ENCODE measurements around the gene TWIST2. TPM values are rescaled to one million over a fixed set of nuclear protein-coding genes. Genes with fewer than 3 reads are reported as not detected.

Gene TWIST2
- total RNA-seq, 1 experiment from 2014 or later = not detected

GRCh38 chr2:238910751-238911351, 63.0 kb downstream of the TWIST2 start:
- H3K27me3 ChIP-seq (replicated peaks; ENCODE audit: insufficient read depth, low read depth, low read length, poor library complexity) = peaks cover 6% of the 10 kb centered on the region
- no peak overlapping the region for H3K27ac ChIP-seq (ENCODE audit: low read depth, low read length, poor library complexity, severe bottlenecking)
- no peak overlapping the region for H3K4me3 ChIP-seq (ENCODE audit: low read depth, low read length, poor library complexity, severe bottlenecking)
- CTCF ChIA-PET = no interaction called here
- no peaks in the 10 kb centered on the region for H3K9me3 ChIP-seq (ENCODE audit: low read depth, low read length, poor library complexity, severe bottlenecking)
- BruUV-seq (replicated peaks) = no TSS peak
- DNase-seq (ENCODE audit: low spot score) = no peak
- intact Hi-C loops (cut with micrococcal nuclease; ENCODE audit: unreplicated experiment) = no loop called here
- H3K4me1 ChIP-seq (ENCODE audit: insufficient read depth, low read length, poor library complexity, severe bottlenecking) = no peaks in the 10 kb centered on the region
- POLR2A ChIA-PET (ENCODE audit: low non-redundant PET) = no interaction called here
- TF ChIP-seq EZH2 (IDR thresholded peaks at IDR 0.05; ENCODE audit: borderline replicate concordance, low read depth, low read length, poor library complexity, severe bottlenecking) (no peak), CTCF (conservative IDR thresholded peaks at IDR 0.05; ENCODE audit: low read depth, low read length) (no peak)
- no peaks in the 10 kb centered on the region for H3K36me3 ChIP-seq (ENCODE audit: insufficient read depth, low read length, poor library complexity, severe bottlenecking)

GRCh38 chr2:238911376-238912227, 63.7 kb downstream of the TWIST2 start:
- peaks cover 9% of the 10 kb centered on the region for H3K27me3 ChIP-seq (replicated peaks; ENCODE audit: insufficient read depth, low read depth, low read length, poor library complexity)
- no peak overlapping the region for H3K27ac ChIP-seq (ENCODE audit: low read depth, low read length, poor library complexity, severe bottlenecking)
- DNase-seq (ENCODE audit: low spot score) = no peak
- H3K36me3 ChIP-seq (ENCODE audit: insufficient read depth, low read length, poor library complexity, severe bottlenecking) = no peaks in the 10 kb centered on the region
- ChIA-PET CTCF (no interaction called here), POLR2A (ENCODE audit: low non-redundant PET) (no interaction called here)
- no peaks in the 10 kb centered on the region for H3K4me1 ChIP-seq (ENCODE audit: insufficient read depth, low read length, poor library complexity, severe bottlenecking)
- intact Hi-C loops (cut with micrococcal nuclease; ENCODE audit: unreplicated experiment) = no loop called here
- no peaks in the 10 kb centered on the region for H3K9me3 ChIP-seq (ENCODE audit: low read depth, low read length, poor library complexity, severe bottlenecking)
- no peak for TF ChIP-seq EZH2 (IDR thresholded peaks at IDR 0.05; ENCODE audit: borderline replicate concordance, low read depth, low read length, poor library complexity, severe bottlenecking)
- TF ChIP-seq CTCF (conservative IDR thresholded peaks at IDR 0.05; ENCODE audit: low read depth, low read length) = no peak
- BruUV-seq (replicated peaks) = no TSS peak
- no peak overlapping the region for H3K4me3 ChIP-seq (ENCODE audit: low read depth, low read length, poor library complexity, severe bottlenecking)

DNA sequence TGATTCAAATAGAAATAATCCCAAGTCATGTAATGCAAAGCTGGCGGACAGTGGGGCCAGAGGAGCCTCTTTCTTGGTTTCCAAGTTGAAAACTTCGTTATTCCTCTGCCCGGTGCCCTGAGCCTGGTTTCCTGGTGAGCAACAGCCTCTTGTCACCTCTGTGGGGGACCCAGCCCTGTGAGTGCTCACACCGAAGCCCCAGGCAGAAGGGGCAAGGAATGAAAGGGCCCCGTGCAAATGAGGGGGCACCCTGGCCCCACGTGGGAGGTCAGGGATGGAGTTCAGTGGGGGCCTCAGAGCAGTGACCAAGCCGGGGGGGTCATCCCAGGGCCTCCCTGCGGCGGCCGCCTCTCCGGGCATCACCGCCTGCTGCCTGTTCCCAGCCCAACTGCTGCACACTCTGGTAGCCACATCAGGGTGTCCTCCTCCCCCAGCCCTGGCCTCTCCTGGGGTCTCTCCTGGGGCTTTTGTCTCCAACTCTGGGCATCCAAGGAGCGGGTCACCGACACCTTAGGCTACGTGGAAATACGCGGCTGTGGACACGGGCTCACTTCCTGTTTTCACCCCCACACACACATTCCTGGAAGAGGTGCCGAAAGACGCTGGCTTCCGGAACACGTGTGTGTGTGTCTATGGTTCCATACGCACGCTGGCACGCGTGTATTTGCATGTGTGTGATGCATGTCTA, 64.5 kb downstream of the TWIST2 start:
- BruUV-seq (replicated peaks) = no TSS peak
- H3K9me3 ChIP-seq (ENCODE audit: low read depth, low read length, poor library complexity, severe bottlenecking) = no peaks in the 10 kb centered on the region
- no peak overlapping the region for H3K27ac ChIP-seq (ENCODE audit: low read depth, low read length, poor library complexity, severe bottlenecking)
- intact Hi-C loops (cut with micrococcal nuclease; ENCODE audit: unreplicated experiment) = no loop called here
- H3K4me3 ChIP-seq (ENCODE audit: low read depth, low read length, poor library complexity, severe bottlenecking) = no peak overlapping the region
- no peak for DNase-seq (ENCODE audit: low spot score)
- no peak for TF ChIP-seq CTCF (conservative IDR thresholded peaks at IDR 0.05; ENCODE audit: low read depth, low read length)
- TF ChIP-seq EZH2 (IDR thresholded peaks at IDR 0.05; ENCODE audit: borderline replicate concordance, low read depth, low read length, poor library complexity, severe bottlenecking) = no peak
- no peaks in the 10 kb centered on the region for H3K36me3 ChIP-seq (ENCODE audit: insufficient read depth, low read length, poor library complexity, severe bottlenecking)
- H3K4me1 ChIP-seq (ENCODE audit: insufficient read depth, low read length, poor library complexity, severe bottlenecking) = no peaks in the 10 kb centered on the region
- CTCF ChIA-PET = no interaction called here
- POLR2A ChIA-PET (ENCODE audit: low non-redundant PET) = no interaction called here
- peaks cover 14% of the 10 kb centered on the region for H3K27me3 ChIP-seq (replicated peaks; ENCODE audit: insufficient read depth, low read depth, low read length, poor library complexity)
